Ovary (tissue), 9 donors: ENCODE data around the gene HPRT1. TPM values are rescaled to one million over a fixed set of nuclear protein-coding genes. Genes with fewer than 3 reads are reported as not detected.

Source experiments
- DNase-seq, 5 donors: peaks; one replicate each; pipeline ENCODE4 v3.0.0-alpha.2; 2019 to 2020
- H3K27ac ChIP-seq, 2 donors: fragments of 200-600 bp; one replicate each; pipeline versions ENCODE4 v1.5.1 to v1.8.0; 2019 to 2022
- H3K27me3 ChIP-seq: fragments of 200-600 bp; one replicate; pipeline ENCODE4 v1.8.0; 2022
- H3K36me3 ChIP-seq: fragments of 200-600 bp; sonication (generic); one replicate; pipeline ENCODE4 v1.5.1; 2019
- H3K4me1 ChIP-seq: one replicate; pipeline ENCODE4 v1.8.1; 2013; ENCODE audit warnings: mild to moderate bottlenecking, moderate library complexity; ENCODE audit not compliant: insufficient read depth
- H3K4me3 ChIP-seq: fragments of 200-600 bp; sonication (generic); one replicate; pipeline ENCODE4 v1.5.1; 2017
- H3K9me3 ChIP-seq, 2 donors: fragments of 200-600 bp in 1 of 2; sonication (generic) in 1 of 2; one replicate each; pipeline versions ENCODE4 v1.5.1 to v1.8.1; 2013 to 2019; ENCODE audit warnings: mild to moderate bottlenecking in 1 of 2, moderate library complexity in 1 of 2
- CTCF ChIP-seq, 3 donors: fragments of 450-650 bp in 2 of 3; fragments of 200-600 bp in 1 of 3; IDR thresholded peaks; one replicate each; pipeline versions ENCODE4 v1.5.1 to v1.8.0; 2016 to 2022; ENCODE audit warnings: antibody characterized with exemption in 3 of 3, mild to moderate bottlenecking in 1 of 3
- EP300 ChIP-seq: sonication (generic); formaldehyde crosslinking; IDR thresholded peaks from one replicate; pipeline ENCODE4 v1.6.1; 2017; ENCODE audit warnings: antibody characterized with exemption
- POLR2A ChIP-seq: fragments of 450-650 bp; IDR thresholded peaks from one replicate; pipeline ENCODE4 v1.6.1; 2017; ENCODE audit warnings: antibody characterized with exemption, mild to moderate bottlenecking, moderate library complexity
- WGBS, 3 donors: extraction: QIAGEN DNeasy Blood & Tissue Kit in 1 of 3; methylation state at CpG; one replicate each; pipeline versions ENCODE4 v1.1.5 to v1.1.7; 2013 to 2017; 5-methylcytosine and 5-hydroxymethylcytosine counted together
- intact Hi-C, 4 donors: fragments of 100-400 bp; cut with DNase I; formaldehyde crosslinking; loops; one replicate each; pipeline versions ENCODE4 v1.11.0 to v1.15.1; 2022 to 2023
- polyA plus RNA-seq, 2 donors: library from polyadenylated mRNA; stranded (reverse); fragments of 200-250 nt in 1 of 2; fragments of 350-450 nt in 1 of 2; fragmentation: Illumina TruSeq in 1 of 2; extraction: RNeasy Lipid Tissue Mini Kit (QIAGEN cat#74804) in 1 of 2; gene quantifications; one replicate each; pipeline ENCODE4 v1.2.3, GENCODE V29; 2013 to 2014
- total RNA-seq, 7 donors: library from RNA; depleted of rRNA in 2 of 7; stranded (reverse); fragments of >200 nt in 2 of 7; fragmentation: NEBNext Ultra II Directional in 3 of 7; extraction: Animal tissue kit (Norgen Biotek cat#: 25700) in 3 of 7; gene quantifications; one replicate each; pipeline versions ENCODE4 v1.1.0 to v1.2.4, GENCODE V29; 2016 to 2023
- donor health status: DM: no; HTN: no; CAD: no; lungs with moderate emphysema.
- donor health status: DM: no; HTN: no; CAD: no.
- donor health status: Bipolar disorder and iron deficiency.
- donor health status: DM: yes; HTN: yes; CAD: no.
- donor health status: DM: no; HTN: no; CAD: no.
- donor health status: DM: yes; HTN: yes; CAD: no.

Gene HPRT1
- total and polyA plus RNA-seq, 9 donors = 13.4 to 37.5 (median 25.6) TPM

GRCh38 chrX:134484039-134484438 is 24.1 kb downstream of the HPRT1 start:
- Histone ChIP-seq H3K27ac (no peak overlapping the region), H3K4me1 (no peaks in the 10 kb centered on the region), H3K27me3 (no peaks in the 10 kb centered on the region), H3K36me3 (no peaks in the 10 kb centered on the region), H3K4me3 (no peak overlapping the region), H3K9me3 (no peaks in the 10 kb centered on the region)
- no peak for TF ChIP-seq EP300
- peak; percentile 11 to 55 (median 52) for TF ChIP-seq CTCF (IDR thresholded peaks at IDR 0.05)
- no peak for TF ChIP-seq POLR2A
- intact Hi-C loops = loop anchor here in 2 of 4 donors (10.0 kb wide), 1 partner anchor 271 kb away; no protein-coding TSS in a partner anchor
- WGBS, 3 donors = 45 to 46% (median 46%) methylated on average over 1 of the region's 1 CpG
- DNase-seq = no peak

GRCh38 chrX:134501941-134502340 is 42.0 kb downstream of the HPRT1 start:
- intact Hi-C loops = no loop called here
- no peaks in the 10 kb centered on the region for H3K9me3 ChIP-seq

GRCh38 chrX:134502686-134503085 is 42.7 kb downstream of the HPRT1 start:
- no peak overlapping the region for H3K27ac ChIP-seq
- intact Hi-C loops = no loop called here

More at GRCh38 chrX:134501941-134502340, 42.0 kb downstream of the HPRT1 start:
- 47 to 59% (median 50%) methylated on average over 2 of the region's 2 CpGs for WGBS, 3 donors
- Histone ChIP-seq H3K27me3 (no peaks in the 10 kb centered on the region), H3K4me1 (peaks cover 2% of the 10 kb centered on the region), H3K4me3 (no peak overlapping the region), H3K27ac (no peak overlapping the region), H3K36me3 (no peaks in the 10 kb centered on the region)
- TF ChIP-seq POLR2A (no peak), EP300 (no peak), CTCF (IDR thresholded peaks at IDR 0.05) (no peak)
- DNase-seq = no peak

GRCh38 chrX:134512566-134512965 is 52.6 kb downstream of the HPRT1 start:
- DNase-seq = no peak
- Histone ChIP-seq H3K4me1 (no peaks in the 10 kb centered on the region), H3K4me3 (no peak overlapping the region), H3K36me3 (no peaks in the 10 kb centered on the region), H3K27me3 (no peaks in the 10 kb centered on the region), H3K9me3 (no peaks in the 10 kb centered on the region), H3K27ac (no peak overlapping the region)
- intact Hi-C loops = no loop called here
- WGBS, 3 donors = 68 to 72% (median 70%) methylated on average over 9 of the region's 9 CpGs
- no peak for TF ChIP-seq POLR2A
- TF ChIP-seq CTCF (IDR thresholded peaks at IDR 0.05) = no peak
- TF ChIP-seq EP300 = no peak

More at GRCh38 chrX:134502686-134503085, 42.7 kb downstream of the HPRT1 start:
- no peak overlapping the region for H3K4me3 ChIP-seq
- H3K36me3 ChIP-seq = no peaks in the 10 kb centered on the region
- no peak for TF ChIP-seq CTCF (IDR thresholded peaks at IDR 0.05)
- TF ChIP-seq POLR2A = no peak
- TF ChIP-seq EP300 = no peak
- no peaks in the 10 kb centered on the region for H3K27me3 ChIP-seq
- no peak for DNase-seq
- H3K9me3 ChIP-seq = no peaks in the 10 kb centered on the region
- peaks cover 2% of the 10 kb centered on the region for H3K4me1 ChIP-seq
